ENCODE results near the gene SLCO2B1.

The SLCO2B1 gene

DNA sequence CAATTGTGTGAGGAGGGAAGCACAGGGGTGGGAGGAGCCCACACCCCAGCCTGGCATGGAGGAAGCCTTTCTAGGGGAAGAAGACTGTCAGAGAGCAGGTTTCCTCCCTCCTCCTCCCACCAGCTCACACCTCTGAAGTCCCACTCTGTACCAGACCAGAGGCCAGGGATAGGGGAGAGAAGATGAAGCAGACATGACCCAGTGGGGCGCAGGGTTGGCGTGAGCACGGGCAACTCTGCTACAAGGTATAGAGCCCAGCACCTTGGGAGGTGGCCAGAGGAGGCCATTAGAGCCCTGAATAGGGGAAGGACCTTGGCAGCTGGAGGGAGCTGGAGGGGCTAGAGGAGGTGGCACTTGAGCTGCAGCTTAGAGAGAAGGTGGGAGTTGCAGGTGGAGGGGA is 15.9 kb downstream of the SLCO2B1 start:
- Histone ChIP-seq H3K27ac (no peak overlapping the region), H3K36me3 (replicated peaks) (no peaks in the 10 kb centered on the region), H3K27me3 (replicated peaks) (peaks cover 6% of the 10 kb centered on the region), H3K4me3 (ENCODE audit: low read depth, low read length) (no peak overlapping the region)
- TF ChIP-seq, protein P1, sequence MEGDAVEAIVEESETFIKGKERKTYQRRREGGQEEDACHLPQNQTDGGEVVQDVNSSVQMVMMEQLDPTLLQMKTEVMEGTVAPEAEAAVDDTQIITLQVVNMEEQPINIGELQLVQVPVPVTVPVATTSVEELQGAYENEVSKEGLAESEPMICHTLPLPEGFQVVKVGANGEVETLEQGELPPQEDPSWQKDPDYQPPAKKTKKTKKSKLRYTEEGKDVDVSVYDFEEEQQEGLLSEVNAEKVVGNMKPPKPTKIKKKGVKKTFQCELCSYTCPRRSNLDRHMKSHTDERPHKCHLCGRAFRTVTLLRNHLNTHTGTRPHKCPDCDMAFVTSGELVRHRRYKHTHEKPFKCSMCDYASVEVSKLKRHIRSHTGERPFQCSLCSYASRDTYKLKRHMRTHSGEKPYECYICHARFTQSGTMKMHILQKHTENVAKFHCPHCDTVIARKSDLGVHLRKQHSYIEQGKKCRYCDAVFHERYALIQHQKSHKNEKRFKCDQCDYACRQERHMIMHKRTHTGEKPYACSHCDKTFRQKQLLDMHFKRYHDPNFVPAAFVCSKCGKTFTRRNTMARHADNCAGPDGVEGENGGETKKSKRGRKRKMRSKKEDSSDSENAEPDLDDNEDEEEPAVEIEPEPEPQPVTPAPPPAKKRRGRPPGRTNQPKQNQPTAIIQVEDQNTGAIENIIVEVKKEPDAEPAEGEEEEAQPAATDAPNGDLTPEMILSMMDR (IDR thresholded peaks at IDR 0.05; ENCODE audit: low read depth, low read length, missing control alignments): no peak
- no peak for DNase-seq
- in situ Hi-C loops (cut with HindIII; ENCODE audit: low pct_ligation_motif_present, low sequenced_read_pairs): no loop called here

DNA sequence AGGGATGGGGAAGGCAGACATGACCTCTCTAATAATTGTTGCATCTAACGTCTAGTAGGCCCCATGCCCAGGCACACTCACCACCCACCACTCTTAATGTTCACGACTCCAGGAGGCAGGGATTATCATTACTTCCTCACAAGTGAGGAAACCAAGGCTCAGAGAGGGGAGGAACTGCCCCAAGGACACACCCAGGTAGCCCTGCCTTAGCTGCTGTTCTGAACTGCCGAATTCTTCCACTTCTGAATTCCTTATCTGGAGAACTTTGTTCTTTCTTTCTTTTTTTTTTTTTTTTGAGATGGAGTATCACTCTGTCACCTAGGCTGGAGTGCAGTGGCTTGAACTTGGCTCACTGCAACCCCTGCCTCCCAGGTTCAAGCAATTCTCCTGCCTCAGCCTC is 16.7 kb downstream of the SLCO2B1 start:
- H3K36me3 ChIP-seq (replicated peaks): no peaks in the 10 kb centered on the region
- H3K27ac ChIP-seq: no peak overlapping the region
- in situ Hi-C loops (cut with HindIII; ENCODE audit: low pct_ligation_motif_present, low sequenced_read_pairs): no loop called here
- no peak overlapping the region for H3K4me3 ChIP-seq (ENCODE audit: low read depth, low read length)
- DNase-seq: no peak
- TF ChIP-seq, protein P1 (IDR thresholded peaks at IDR 0.05; ENCODE audit: low read depth, low read length, missing control alignments): no peak
- peaks cover 6% of the 10 kb centered on the region for H3K27me3 ChIP-seq (replicated peaks)

DNA sequence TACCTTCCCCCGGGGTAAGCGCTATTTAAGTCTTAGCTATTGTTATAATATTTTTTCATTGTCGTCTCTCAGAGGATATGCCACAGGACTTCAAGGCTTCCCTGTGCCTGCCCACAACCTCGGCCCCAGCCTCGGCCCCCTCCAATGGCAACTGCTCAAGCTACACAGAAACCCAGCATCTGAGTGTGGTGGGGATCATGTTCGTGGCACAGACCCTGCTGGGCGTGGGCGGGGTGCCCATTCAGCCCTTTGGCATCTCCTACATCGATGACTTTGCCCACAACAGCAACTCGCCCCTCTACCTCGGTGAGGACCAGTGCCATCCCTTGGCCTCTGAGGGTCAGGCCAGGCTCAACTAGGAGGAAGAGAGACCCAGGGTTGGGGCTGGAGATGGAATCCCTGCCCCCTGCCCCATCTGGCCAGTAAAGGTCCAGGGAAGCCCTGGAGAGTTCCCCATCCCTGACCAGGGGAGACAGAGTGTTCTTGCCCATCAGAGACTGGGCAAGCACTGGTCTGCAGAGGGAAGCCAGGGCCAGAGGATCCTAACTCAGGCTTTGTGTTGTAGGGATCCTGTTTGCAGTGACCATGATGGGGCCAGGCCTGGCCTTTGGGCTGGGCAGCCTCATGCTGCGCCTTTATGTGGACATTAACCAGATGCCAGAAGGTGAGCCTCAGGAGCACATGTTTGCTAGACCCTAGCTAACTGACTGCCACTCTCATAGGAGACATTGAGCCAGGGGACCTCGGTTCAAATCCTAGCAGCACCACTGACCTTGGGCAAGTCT is 18.4 kb downstream of the SLCO2B1 start:
- TF ChIP-seq, protein P1 (IDR thresholded peaks at IDR 0.05; ENCODE audit: low read depth, low read length, missing control alignments): no peak
- no peak overlapping the region for H3K4me3 ChIP-seq (ENCODE audit: low read depth, low read length)
- in situ Hi-C loops (cut with HindIII; ENCODE audit: low pct_ligation_motif_present, low sequenced_read_pairs): no loop called here
- no peak overlapping the region for H3K27ac ChIP-seq
- peaks cover 3% of the 10 kb centered on the region for H3K27me3 ChIP-seq (replicated peaks)
- H3K36me3 ChIP-seq (replicated peaks): no peaks in the 10 kb centered on the region
- no peak for DNase-seq

DNA sequence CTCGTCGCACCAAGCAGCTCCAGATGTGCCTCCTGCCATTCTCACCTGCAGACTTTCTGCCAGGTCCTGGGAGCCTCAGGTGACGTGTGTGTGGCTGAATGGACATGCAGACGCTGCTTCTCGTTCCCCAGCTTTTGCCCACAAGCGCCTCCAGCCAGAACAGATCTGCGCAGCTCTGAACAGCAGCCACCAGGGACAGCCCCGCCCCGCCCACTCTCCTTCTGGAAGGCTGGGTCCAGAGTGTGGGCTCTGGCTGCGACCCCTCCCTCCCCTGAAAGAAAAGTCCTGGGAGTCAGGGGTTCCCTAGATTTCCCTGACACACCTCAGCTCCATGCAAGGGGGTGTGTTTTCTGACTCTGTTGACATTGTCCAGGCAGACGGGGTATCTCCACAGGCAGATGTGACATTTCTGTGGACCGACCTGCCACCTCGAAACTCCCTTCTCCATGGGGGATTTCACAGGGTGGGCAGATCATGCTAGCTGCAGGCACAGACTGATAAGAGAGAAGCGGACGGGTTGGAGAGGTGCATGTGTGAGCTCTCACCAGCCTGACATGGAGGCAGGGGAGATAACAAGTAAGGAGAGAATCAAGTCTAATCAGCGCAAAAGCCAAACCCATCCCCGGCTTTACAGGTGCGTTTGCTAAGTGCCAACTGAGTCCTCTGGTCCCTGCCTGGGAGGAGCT is 19.8 kb downstream of the SLCO2B1 start:
- TF ChIP-seq, protein P1 (IDR thresholded peaks at IDR 0.05; ENCODE audit: low read depth, low read length, missing control alignments): no peak
- no peak overlapping the region for H3K4me3 ChIP-seq (ENCODE audit: low read depth, low read length)
- H3K36me3 ChIP-seq (replicated peaks): no peaks in the 10 kb centered on the region
- H3K27ac ChIP-seq: no peak overlapping the region
- H3K27me3 ChIP-seq (replicated peaks): no peaks in the 10 kb centered on the region
- in situ Hi-C loops (cut with HindIII; ENCODE audit: low pct_ligation_motif_present, low sequenced_read_pairs): no loop called here
- no peak for DNase-seq

DNA sequence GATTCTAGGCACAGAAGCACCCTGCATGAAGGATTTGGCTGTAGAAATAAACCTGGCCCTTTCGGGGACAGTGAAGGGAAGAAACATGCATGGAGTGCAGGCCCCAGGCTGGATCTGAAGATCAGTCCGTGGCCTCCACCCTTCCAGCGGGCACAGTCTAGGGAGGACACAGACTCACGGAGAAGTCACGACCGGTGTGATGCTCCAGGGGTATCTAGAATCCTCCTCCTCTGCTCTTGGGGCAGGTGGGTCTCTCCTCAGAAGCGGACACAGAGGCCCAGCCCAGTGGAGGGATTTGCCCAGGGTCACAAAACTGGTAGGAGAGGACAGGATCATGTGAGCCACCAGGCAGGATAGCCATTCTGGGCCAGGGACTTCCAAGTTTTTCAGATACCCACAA is 22.4 kb downstream of the SLCO2B1 start:
- no peaks in the 10 kb centered on the region for H3K27me3 ChIP-seq (replicated peaks)
- TF ChIP-seq, protein P1 (IDR thresholded peaks at IDR 0.05; ENCODE audit: low read depth, low read length, missing control alignments): no peak
- H3K36me3 ChIP-seq (replicated peaks): no peaks in the 10 kb centered on the region
- in situ Hi-C loops (cut with HindIII; ENCODE audit: low pct_ligation_motif_present, low sequenced_read_pairs): no loop called here
- DNase-seq: no peak
- no peak overlapping the region for H3K27ac ChIP-seq
- H3K4me3 ChIP-seq (ENCODE audit: low read depth, low read length): no peak overlapping the region

All from brain microvascular endothelial cell (primary cell).